Ammon's horn (tissue), 1 donor: ENCODE results near the gene MSMO1.
"Not testable (repeated sequence)": the region's sequence is repeated elsewhere in the genome, so short reads cannot be mapped to it uniquely, and the experiment has no call there.

Experiments used
- DNase-seq: peaks from one replicate; pipeline ENCODE4 v3.0.0-alpha.2; 2016; ENCODE audit warnings: low spot score

The MSMO1 gene

GRCh38 chr4:165327211-165328100, at the start of gene MSMO1:
Gene MSMO1 (plus strand): TSS chr4:165327669. CDS start chr4:165333371, 5,702 bp downstream.
- DNase-seq = peak; percentile 100

GRCh38 chr4:165279531-165279930, 47.9 kb upstream of the MSMO1 start:
- not testable (repeated sequence) for DNase-seq

GRCh38 chr4:165284697-165285096, 42.8 kb upstream of the MSMO1 start:
- not testable (repeated sequence) for DNase-seq

GRCh38 chr4:165286619-165287340, 40.7 kb upstream of the MSMO1 start:
- not testable (repeated sequence) for DNase-seq

- no peak for DNase-seq
Observed at GRCh38 chr4:165288226-165288625, 39.2 kb upstream of the MSMO1 start.

- DNase-seq = no peak
Observed at GRCh38 chr4:165288639-165289422, 38.6 kb upstream of the MSMO1 start.

GRCh38 chr4:165289423-165289785, 38.1 kb upstream of the MSMO1 start:
- DNase-seq = no peak

GRCh38 chr4:165293061-165293460, 34.4 kb upstream of the MSMO1 start:
- DNase-seq = no peak

- DNase-seq = no peak
Observed at GRCh38 chr4:165293927-165294649, 33.4 kb upstream of the MSMO1 start.

- no peak for DNase-seq
Observed at GRCh38 chr4:165294907-165295306, 32.6 kb upstream of the MSMO1 start.

- DNase-seq = no peak
Observed at GRCh38 chr4:165297626-165298025, 29.8 kb upstream of the MSMO1 start.

- no peak for DNase-seq
Observed at GRCh38 chr4:165299399-165300060, 27.9 kb upstream of the MSMO1 start.

GRCh38 chr4:165301833-165302232, 25.6 kb upstream of the MSMO1 start:
- DNase-seq = no peak

- DNase-seq = no peak
Observed at GRCh38 chr4:165302658-165303057, 24.8 kb upstream of the MSMO1 start.

- no peak for DNase-seq
Observed at GRCh38 chr4:165308166-165308565, 19.3 kb upstream of the MSMO1 start.

GRCh38 chr4:165308606-165309005, 18.9 kb upstream of the MSMO1 start:
- no peak for DNase-seq

- no peak for DNase-seq
Observed at GRCh38 chr4:165309456-165309855, 18.0 kb upstream of the MSMO1 start.

GRCh38 chr4:165312506-165312905, 15.0 kb upstream of the MSMO1 start:
- DNase-seq = no peak

- no peak for DNase-seq
Observed at GRCh38 chr4:165319030-165319429, 8.4 kb upstream of the MSMO1 start.

GRCh38 chr4:165319509-165319908, 8.0 kb upstream of the MSMO1 start:
- no peak for DNase-seq

GRCh38 chr4:165324236-165324917, 3.1 kb upstream of the MSMO1 start:
- DNase-seq = no peak
